DOHH2 (cell line): Measurements from ENCODE around the gene EFNA3.
A peak's percentile ranks its signal among the peaks of the same experiment; 100 is the strongest.

Source experiments
- H3F3A ChIP-seq: fragments of 200-600 bp; sonication (generic), shearing (Covaris generic); 2 replicates; pipeline ENCODE4 v1.6.0; 2016; ENCODE audit warnings: antibody characterized with exemption, mild to moderate bottlenecking; ENCODE audit not compliant: control insufficient read depth, insufficient read depth
- H3K27ac ChIP-seq: fragments of 200-600 bp; sonication (generic); 2 replicates; pipeline ENCODE4 v1.5.1; 2014; ENCODE audit warnings: low read depth, mild to moderate bottlenecking, low read length, moderate library complexity
- H3K27me3 ChIP-seq: fragments of 200-600 bp; sonication (generic); 2 replicates; pipeline ENCODE4 v1.6.1; 2014; ENCODE audit warnings: mild to moderate bottlenecking, low read length, mixed read lengths; ENCODE audit not compliant: control insufficient read depth
- H3K36me3 ChIP-seq: fragments of 200-600 bp; sonication (generic); 2 replicates; pipeline ENCODE4 v1.6.1; 2014; ENCODE audit warnings: mild to moderate bottlenecking, low read length, moderate library complexity, mixed read lengths; ENCODE audit not compliant: control insufficient read depth
- H3K4me1 ChIP-seq: fragments of 200-600 bp; sonication (generic); 2 replicates; pipeline ENCODE4 v1.6.1; 2014; ENCODE audit warnings: mild to moderate bottlenecking, low read length, mixed read lengths; ENCODE audit not compliant: control insufficient read depth
- H3K4me2 ChIP-seq: fragments of 200-600 bp; sonication (generic); 2 replicates; pipeline ENCODE4 v1.6.0; 2014; ENCODE audit warnings: mild to moderate bottlenecking, low read length, moderate library complexity
- H3K4me3 ChIP-seq: fragments of 200-600 bp; sonication (generic); 2 replicates; pipeline ENCODE4 v1.5.1; 2014; ENCODE audit warnings: mild to moderate bottlenecking, low read length, mixed read lengths
- H3K79me2 ChIP-seq: fragments of 200-600 bp; sonication (generic); 2 replicates; pipeline ENCODE4 v1.6.1; 2014; ENCODE audit warnings: mild to moderate bottlenecking, low read length, mixed read lengths; ENCODE audit not compliant: control insufficient read depth
- H3K9me2 ChIP-seq: fragments of 200-600 bp; sonication (generic); replicated peaks from 2 replicates; pipeline ENCODE4 v1.6.1; 2014; ENCODE audit warnings: mild to moderate bottlenecking, low read length, mixed read lengths; ENCODE audit not compliant: control insufficient read depth
- H3K9me3 ChIP-seq: fragments of 200-600 bp; sonication (generic); 2 replicates; pipeline ENCODE4 v1.6.1; 2014; ENCODE audit warnings: antibody characterized with exemption, low read length, mixed read lengths; ENCODE audit not compliant: control insufficient read depth, insufficient read depth
- H4K20me1 ChIP-seq: fragments of 200-600 bp; sonication (generic); 2 replicates; pipeline ENCODE4 v1.6.0; 2014; ENCODE audit warnings: low read depth, mild to moderate bottlenecking, antibody characterized with exemption, low read length, moderate library complexity; ENCODE audit not compliant: control insufficient read depth, insufficient read depth
- EZH2phosphoT487 ChIP-seq: fragments of 200-600 bp; sonication (generic); IDR thresholded peaks from 2 replicates; pipeline ENCODE4 v1.6.1; 2017; ENCODE audit warnings: borderline replicate concordance, mild to moderate bottlenecking, antibody characterized with exemption, low read length, moderate library complexity, mixed read lengths
- TF ChIP-seq, protein P1 (sequence below): fragments of 200-600 bp; sonication (generic); IDR thresholded peaks from one replicate; pipeline ENCODE4 v1.5.1; 2014; ENCODE audit warnings: antibody characterized with exemption, mild to moderate bottlenecking, low read depth, low read length; ENCODE audit not compliant: poor library complexity, severe bottlenecking

The EFNA3 gene

DNA sequence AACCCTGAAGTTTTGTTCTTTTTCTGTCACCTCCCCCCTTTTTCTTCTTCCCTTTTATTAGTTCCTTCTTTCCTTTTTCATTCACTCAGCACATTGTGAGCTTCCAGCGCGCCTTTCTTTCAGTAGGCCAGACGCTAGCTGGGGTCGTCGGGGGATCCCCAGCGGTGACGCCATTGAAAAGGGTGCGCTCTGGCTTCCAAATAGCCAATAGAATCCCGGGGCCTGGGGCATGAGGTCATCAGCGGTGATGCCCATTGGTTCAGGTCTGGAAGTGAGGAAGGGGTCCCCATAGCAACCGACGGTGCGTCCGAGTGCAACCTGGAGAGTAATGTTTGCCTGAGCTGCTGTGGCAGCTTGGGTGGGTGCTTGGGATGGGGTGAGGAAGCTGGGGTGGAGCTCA lies 6.9 kb upstream of the EFNA3 start:
- Histone ChIP-seq H3K4me1 (peaks cover 79% of the 10 kb centered on the region), H3K9me2 (no peaks in the 10 kb centered on the region), H3K9me3 (no peaks in the 10 kb centered on the region), H3K27me3 (no peaks in the 10 kb centered on the region), H3K4me2 (peak overlapping the region; percentile 84), H3K36me3 (peaks cover 28% of the 10 kb centered on the region), H3K27ac (peak overlapping the region; percentile 28; the same call in 1 of the 2 replicates), H3K4me3 (peak overlapping the region; percentile 68), H3K79me2 (peaks cover 3% of the 10 kb centered on the region; the same call in 1 of the 2 replicates), H4K20me1 (no peaks in the 10 kb centered on the region), H3F3A (peaks cover 16% of the 10 kb centered on the region)
- TF ChIP-seq, protein P1, sequence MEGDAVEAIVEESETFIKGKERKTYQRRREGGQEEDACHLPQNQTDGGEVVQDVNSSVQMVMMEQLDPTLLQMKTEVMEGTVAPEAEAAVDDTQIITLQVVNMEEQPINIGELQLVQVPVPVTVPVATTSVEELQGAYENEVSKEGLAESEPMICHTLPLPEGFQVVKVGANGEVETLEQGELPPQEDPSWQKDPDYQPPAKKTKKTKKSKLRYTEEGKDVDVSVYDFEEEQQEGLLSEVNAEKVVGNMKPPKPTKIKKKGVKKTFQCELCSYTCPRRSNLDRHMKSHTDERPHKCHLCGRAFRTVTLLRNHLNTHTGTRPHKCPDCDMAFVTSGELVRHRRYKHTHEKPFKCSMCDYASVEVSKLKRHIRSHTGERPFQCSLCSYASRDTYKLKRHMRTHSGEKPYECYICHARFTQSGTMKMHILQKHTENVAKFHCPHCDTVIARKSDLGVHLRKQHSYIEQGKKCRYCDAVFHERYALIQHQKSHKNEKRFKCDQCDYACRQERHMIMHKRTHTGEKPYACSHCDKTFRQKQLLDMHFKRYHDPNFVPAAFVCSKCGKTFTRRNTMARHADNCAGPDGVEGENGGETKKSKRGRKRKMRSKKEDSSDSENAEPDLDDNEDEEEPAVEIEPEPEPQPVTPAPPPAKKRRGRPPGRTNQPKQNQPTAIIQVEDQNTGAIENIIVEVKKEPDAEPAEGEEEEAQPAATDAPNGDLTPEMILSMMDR, result no peak
- TF ChIP-seq EZH2phosphoT487, result no peak

DNA sequence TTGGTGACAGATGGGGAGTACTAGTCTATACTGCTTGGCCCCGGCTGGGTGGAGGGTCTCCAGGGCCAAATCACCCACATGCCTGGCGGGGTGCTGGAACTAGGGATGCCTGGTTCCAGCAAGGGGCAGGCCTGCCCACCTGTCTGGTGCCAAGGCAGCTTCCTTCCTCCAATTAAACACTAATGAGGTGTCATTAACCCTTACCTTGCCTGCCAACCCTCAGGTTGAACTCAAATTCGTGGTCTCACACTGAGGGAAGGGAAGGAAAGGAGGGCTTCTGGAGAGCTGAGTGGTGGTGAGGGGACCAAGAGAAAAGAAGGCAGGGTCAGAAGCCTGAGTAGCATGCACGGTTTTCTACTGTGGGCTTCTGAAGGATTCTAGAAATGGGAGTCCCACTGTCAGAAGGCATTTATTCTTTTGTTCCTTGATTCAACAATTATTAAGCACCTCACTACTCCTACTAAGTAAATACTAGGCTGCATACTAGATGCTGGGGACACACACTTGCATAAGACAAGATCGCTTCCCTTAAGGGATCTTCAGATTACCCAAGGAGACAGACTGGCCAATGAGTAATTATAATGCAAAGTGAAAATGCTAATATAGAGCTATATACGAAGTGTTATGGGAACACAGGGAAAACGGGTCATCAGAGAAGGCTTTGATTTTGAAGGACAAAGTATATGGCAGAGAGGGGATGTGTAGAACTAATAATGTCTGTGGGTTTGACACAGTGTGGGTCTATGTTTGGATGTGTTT lies 5.9 kb upstream of the EFNA3 start:
- TF ChIP-seq, protein P1, result no peak
- TF ChIP-seq EZH2phosphoT487, result no peak
- Histone ChIP-seq H3K27ac (no peak overlapping the region), H3K4me3 (no peak overlapping the region), H3K27me3 (no peaks in the 10 kb centered on the region), H3K36me3 (peaks cover 20% of the 10 kb centered on the region), H3F3A (peaks cover 18% of the 10 kb centered on the region), H4K20me1 (no peaks in the 10 kb centered on the region), H3K4me2 (no peak overlapping the region), H3K79me2 (no peaks in the 10 kb centered on the region), H3K9me3 (no peaks in the 10 kb centered on the region), H3K9me2 (no peaks in the 10 kb centered on the region), H3K4me1 (peaks cover 73% of the 10 kb centered on the region)

DNA sequence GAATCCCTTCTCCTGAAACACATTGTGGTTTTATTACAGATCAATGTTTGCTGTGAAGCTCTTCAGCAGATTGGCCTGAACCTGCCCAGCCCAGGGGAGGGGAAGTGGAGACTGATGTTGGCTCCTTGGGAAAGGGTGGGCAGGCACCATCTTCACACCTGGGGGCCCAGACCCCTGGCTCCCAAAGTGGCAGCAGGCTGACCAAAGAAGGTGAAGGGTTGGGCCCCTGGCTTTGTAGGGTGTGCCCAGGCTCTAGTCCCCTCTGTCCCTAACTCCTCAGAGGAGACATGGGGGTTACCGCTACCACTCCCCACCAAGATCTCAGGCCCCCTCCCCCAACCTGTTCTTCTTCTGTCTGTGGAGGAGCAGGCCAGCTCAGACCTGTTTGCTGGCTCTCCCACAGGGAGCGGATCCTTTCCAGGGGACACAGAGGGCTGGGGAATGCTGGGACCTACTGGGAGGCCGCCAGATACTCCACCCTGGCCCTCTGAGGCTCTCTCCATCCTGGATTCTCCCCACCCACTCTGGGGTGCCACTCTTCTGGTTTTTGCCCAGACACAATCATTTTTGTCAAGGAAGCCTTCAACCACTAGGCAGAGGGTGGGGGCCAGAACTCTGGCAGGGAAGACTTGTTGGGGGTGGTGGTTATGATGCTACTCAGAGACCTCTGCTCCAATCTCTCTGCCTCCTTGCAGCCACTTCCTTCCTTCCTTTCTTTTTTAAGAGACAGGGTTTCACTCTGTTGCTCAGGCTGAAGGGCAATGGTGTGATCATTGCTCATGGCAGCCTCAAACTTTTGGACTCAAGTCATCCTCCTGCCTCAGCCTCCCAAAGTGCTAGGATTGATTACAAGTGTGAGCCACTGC lies 5.0 kb upstream of the EFNA3 start:
- H3K27ac ChIP-seq, result no peak overlapping the region
- H3K4me2 ChIP-seq, result peak overlapping the region; percentile 50
- peaks cover 15% of the 10 kb centered on the region for H3K36me3 ChIP-seq
- peaks cover 5% of the 10 kb centered on the region; the same call in 1 of the 2 replicates for H3K27me3 ChIP-seq
- no peaks in the 10 kb centered on the region for H3K79me2 ChIP-seq
- TF ChIP-seq, protein P1, result no peak
- TF ChIP-seq EZH2phosphoT487, result no peak
- peaks cover 81% of the 10 kb centered on the region for H3K4me1 ChIP-seq
- no peaks in the 10 kb centered on the region for H3K9me3 ChIP-seq
- H3K4me3 ChIP-seq, result peak overlapping the region; percentile 36
- peaks cover 18% of the 10 kb centered on the region for H3F3A ChIP-seq
- no peaks in the 10 kb centered on the region for H3K9me2 ChIP-seq
- H4K20me1 ChIP-seq, result no peaks in the 10 kb centered on the region
